Kasumi-1 (cell line): ENCODE measurements around the gene PRKRIP1.
"Not testable (repeated sequence)": the region's sequence is repeated elsewhere in the genome, so short reads cannot be mapped to it uniquely, and the experiment has no call there.

Experiments
- DNase-seq, 2 experiments: peaks; one replicate each; lab custom pipeline; 2025; lab: John Stamatoyannopoulos, UW

PRKRIP1 gene

GRCh38 chr7:102431617-102432298 is 35.6 kb downstream of the PRKRIP1 start:
- peak; percentile 17 to 52 for DNase-seq

GRCh38 chr7:102432442-102433218 is 36.5 kb downstream of the PRKRIP1 start:
- no peak for DNase-seq

DNA sequence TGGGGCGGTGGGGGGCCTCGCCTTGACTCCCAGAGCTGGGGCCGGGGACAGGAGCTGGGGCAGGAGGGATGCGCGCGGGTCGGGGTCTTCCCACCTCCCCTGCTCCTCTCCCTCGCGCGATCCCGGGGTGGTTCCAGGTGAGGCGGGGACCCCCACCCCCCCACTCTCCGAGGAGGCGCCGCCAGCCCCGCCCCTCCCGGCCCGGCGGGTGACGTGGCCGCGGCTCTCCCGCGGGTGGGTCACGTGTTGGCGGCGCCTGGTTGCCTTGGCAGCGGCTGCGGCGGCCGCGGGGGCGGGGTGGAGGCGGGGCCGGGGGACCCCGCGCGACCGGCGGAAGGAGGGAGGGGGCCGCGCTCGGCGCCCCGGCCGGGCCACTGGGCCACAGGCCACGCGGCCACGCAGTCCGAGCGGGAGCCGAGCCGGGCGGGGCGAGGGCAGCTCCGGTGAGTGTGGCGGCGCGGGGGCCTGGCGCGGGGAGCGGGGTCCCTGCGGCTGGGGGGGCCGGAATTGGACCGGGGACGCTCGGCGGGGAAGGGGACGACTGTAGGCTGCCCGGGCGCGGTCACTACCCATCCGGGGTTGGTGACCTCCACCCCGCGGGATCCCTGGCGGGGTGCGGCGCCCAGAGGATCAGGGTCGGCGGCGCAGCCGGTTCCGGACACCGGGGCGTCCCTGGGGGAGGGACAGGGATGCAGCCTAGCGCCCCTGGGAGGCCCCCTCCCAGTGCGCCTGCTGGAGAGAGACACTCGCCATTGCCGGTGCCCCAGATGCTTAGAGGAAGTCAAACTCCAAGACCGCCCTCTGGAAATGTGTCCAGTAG is 37.3 kb downstream of the PRKRIP1 start, which contains the start of gene ORAI2:
Gene ORAI2 (plus strand): TSS at position 357 of the 820 bp plus-strand sequence. CDS start 5,382 bp downstream, outside the sequence.
- peak; percentile 42 to 49 for DNase-seq

- DNase-seq = no peak
Observed at GRCh38 chr7:102434039-102434486, 37.9 kb downstream of the PRKRIP1 start.

DNA sequence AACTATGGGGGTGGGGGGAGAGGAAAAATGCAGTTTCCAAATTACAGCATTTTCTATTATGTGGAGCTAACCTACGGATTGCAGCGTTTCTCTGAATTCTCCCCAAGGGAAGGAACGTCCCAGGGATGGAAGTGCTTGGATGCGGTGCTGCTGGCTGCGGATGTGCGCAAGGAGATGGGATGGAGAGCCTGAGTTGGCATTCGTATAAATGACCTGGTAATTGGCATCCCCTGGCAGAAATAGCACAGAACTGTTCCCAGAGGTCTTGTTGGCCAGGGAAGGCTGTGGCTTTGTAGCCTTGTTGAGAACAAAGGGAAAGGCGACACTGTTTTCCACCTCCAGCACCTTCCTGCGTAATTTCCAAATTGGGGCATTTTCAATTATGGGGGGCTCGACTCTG is 40.0 kb downstream of the PRKRIP1 start:
- no peak for DNase-seq

DNA sequence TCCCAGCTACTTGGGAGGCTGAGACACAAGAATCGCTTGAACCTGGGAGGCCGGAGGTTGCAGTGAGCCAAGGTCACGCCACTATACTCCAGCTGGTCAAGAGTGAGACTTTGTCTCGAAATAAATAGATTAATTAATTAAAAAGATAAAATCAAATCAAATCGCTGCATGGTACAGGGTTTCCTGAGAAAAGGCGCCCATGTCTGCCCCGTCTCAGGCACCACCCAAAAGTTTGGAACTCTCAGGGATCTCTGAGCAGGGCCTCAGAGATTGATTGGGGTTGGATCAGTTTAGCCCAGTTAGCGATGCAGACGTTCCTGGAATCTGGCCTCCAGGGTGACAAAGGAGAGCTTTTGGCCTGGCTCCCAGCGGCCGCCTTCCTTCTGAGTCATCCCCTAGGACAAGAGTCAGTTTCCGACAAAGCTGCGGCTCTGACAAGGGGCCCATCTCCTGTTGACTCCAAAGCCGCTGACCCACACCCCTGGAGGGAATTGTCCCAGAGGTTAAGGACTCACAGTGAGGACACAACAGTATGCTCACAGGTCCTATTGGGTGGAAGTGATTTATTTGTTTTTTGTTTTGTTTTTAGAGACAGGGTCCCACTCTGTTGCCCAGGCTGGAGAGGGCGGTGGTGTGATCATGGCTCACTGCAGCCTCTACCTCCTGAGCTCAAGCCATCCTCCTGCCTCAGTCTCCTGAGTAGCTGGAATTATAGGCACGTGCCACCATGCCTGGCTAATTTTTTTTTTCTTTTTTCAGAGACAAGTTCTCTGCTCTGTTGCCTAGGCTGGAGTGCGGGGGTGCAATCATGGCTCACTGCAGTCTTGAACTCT is 44.0 kb downstream of the PRKRIP1 start:
- DNase-seq = no peak

DNA sequence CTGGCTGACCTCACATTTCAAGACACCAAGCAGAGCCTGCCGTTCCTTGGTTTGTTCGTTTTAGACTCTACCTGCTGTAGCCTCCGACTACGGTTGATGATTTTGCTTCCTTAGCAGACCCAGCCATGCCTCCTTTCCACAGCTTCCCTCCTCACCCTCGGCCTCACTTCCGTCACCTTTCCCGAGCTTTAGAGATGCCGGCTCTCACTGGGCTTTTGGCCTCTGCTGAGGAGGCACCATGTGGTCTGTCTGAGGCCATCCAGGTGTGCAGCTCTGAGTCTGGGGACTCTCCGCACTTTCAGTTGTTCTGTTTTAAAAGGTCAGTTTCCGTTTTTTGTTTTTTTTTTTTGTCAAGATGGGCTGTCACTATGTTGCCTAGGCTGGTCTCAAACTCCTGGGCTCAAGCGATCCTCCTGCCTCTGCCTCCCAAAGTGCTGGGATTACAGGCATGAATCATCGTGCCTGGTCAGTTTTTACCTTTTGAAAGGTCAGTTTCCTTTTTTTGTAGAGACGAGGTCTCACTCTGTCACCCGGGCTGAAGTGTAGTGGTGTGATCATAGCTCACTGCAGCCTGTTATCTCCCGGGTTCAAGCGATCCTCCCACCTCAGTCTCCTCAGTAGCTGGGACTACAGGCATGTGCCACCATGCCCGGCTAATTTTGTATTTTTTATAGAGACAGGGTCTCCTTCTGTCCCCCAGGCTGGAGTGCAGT is 49.0 kb downstream of the PRKRIP1 start:
- no peak for DNase-seq

DNA sequence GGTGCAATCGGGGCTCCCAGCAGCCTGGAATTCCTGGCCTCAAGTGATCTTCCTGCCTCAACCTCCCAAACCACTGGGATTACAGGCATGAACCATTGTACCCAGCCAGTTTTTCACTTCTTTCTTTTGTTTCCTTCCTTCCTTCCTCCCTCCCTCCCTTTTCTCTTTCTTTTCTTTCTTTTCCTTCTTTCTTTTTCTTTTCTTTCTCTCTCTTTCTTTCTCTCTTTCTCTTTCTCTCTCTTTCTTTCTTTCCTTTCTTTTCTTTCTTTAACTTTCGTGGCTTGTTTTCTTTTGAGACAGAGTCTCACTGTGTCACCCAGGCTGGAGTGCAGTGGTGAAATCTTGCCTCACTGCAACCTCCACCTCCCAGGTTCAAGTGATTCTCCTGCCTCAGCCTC is 49.5 kb downstream of the PRKRIP1 start:
- no peak for DNase-seq

DNA sequence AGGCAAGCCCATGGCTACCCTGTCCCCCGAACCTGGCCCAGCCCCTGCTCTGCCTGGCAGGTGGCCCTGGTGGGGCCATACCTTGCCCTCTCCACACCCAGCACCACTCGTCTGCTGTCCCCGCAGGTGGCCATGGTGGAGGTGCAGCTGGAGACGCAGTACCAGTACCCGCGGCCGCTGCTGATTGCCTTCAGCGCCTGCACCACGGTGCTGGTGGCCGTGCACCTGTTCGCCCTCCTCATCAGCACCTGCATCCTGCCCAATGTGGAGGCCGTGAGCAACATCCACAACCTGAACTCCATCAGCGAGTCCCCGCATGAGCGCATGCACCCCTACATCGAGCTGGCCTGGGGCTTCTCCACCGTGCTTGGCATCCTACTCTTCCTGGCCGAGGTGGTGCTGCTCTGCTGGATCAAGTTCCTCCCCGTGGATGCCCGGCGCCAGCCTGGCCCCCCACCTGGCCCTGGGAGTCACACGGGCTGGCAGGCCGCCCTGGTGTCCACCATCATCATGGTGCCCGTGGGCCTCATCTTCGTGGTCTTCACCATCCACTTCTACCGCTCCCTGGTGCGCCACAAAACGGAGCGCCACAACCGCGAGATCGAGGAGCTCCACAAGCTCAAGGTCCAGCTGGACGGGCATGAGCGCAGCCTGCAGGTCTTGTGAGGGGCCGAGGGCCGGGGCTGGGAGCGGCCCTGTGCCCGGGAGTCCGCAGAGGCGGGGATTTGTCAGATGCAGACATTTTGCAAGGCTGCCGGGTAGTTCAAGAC is 50.4 kb downstream of the PRKRIP1 start:
- DNase-seq = no peak

DNA sequence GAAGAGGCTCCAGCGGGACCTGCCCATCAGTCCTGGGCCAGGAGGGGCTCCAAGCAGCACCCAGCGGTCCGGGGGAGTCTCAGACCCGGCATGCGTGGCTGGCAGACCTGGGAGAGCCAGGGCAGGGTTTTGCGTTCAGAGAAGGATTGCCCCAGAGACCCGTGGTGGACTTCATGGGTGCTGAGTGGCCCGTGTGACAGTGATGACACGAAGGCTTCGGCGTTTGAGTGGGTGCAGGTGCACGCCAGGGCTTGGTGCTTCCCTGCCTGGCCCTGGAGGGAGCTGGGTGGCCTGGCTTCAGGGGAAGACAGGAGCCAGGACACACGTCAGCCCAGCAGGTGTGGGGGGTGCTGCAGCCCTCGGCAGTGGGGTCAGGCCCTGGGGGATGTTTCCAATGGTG is 51.1 kb downstream of the PRKRIP1 start:
- DNase-seq = no peak

DNA sequence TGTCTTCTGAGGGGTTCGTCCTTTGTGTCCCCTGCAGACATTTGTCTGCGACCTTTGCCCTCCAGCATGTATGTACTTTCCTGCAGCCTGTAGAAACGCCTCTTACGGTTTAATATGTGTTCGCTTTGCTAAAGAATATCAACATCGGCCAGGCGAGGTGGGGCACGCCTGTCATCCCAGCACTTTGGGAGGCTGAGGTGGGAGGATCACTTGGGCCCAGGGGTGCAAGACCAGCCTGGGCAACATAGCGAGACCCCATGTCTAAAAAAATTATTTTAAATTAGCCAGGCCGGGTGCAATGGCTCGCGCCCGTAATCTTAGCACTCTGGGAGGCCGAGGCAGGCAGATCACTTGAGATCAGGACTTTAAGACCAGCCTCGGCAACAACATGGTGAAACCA is 53.0 kb downstream of the PRKRIP1 start:
- DNase-seq = no peak

DNA sequence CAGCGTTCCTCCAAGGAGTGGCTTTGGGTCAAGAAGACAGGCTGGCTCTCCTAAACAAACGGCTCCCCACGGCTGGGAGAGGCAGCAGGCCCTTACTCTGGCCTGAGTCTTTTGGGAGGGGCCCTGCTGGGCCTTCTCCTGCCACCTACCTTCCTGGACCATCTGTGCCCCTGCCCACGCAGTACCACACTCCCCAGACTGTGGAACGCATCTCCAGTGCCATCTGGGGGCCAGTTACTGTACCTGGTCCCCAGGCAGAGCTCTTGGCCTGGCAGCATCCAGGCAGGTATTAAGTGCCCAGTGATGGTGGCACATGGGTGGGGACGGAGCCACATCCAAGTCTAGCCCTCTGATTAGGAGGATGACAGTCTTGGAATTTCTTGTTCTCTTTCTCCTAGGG is 54.1 kb downstream of the PRKRIP1 start:
- DNase-seq = no peak

GRCh38 chr7:102451371-102452054 is 55.4 kb downstream of the PRKRIP1 start:
- DNase-seq = no peak

- DNase-seq = no peak
Observed at GRCh38 chr7:102452451-102452850, 56.3 kb downstream of the PRKRIP1 start.

GRCh38 chr7:102453319-102453718 is 57.2 kb downstream of the PRKRIP1 start:
- no peak for DNase-seq

- no peak for DNase-seq
Observed at GRCh38 chr7:102454468-102454867, 58.3 kb downstream of the PRKRIP1 start.

- not testable (repeated sequence) for DNase-seq
Observed at GRCh38 chr7:102454932-102455331, 58.8 kb downstream of the PRKRIP1 start.

DNA sequence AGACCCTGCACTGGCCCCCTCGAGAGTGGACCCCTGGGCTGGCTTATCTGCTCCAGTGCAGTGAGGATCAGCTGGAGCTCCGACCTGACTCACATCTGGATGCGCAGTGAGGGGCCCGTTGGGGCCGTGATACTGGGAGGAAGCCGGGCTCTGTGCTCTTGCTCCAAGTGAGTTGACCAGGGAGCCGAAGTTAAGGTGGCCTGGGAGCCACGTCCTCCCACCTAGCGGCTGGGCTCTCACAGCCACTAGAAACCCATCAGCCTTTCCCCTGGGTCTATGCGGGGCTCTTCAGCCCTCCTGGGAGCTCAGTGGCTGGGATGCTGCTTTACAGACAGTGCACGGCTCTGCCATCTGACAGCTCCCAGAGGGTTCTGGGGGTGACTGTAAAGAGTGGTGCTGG is 59.4 kb downstream of the PRKRIP1 start:
- DNase-seq = no peak

DNA sequence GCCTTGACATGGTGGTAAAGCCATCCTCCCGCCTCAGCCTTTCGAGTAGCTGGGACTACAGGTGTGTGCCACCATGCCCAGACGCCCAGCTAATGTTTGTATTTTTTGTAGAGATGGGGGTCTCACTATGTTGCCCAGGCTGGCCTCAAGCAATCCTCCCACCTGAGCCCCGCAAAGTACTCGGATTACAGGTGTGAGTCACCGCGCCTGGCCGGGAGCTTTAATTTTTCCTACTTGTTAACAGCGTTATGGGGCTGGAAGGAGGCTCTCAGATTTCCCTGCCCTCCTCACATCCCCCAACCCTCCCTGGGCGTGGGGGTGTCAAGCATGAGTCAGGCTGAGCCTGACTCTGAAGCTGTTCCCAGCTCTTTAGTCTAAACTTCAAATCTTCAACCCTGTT is 60.2 kb downstream of the PRKRIP1 start:
- DNase-seq = no peak
